Stimulated activated CD8-positive, alpha-beta memory T cell treated with anti-CD3 and anti-CD28 coated beads, Interleukin-15, amount 100 ng/mL, for 48 hours (primary cell): ENCODE measurements around the gene CAPN15.
A peak's percentile ranks its signal among the peaks of the same experiment; 100 is the strongest.

Experiments
- DNase-seq, 2 donors: peaks; one replicate each; pipeline ENCODE4 v3.0.0-alpha.2; 2020; ENCODE audit warnings: low read depth in 2 of 2

CAPN15 gene

DNA sequence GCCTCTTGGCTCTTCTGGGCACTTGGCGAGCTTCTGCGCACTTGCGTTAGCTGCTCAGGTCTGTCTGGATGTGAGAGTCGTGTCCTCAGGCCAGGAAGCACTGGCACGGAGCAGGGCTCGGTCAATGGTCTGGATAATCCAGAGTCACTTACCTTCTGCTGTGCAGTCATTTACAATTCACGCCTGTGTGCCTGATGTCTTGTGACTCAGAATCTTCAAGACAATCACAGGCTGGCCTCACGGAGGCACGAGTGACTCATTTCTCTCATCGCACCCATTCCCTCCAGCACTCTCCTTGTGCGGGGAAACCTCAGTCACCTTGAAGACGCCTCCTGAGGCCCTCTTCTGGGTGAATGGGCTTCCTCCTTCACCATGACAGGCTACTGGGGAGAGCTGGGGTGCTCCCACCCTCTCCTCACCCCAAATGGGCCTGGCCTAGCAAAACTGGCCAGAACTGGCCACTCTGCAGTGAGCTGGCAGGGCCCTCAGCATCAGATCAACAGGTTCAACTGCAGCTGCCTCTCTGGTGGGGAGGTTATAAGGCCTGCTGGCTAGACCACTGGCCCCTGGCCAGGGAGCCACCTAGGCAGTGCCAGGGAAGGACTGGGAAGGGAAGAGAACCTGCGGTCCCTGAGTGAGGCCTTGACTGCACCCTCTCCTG lies 1.9 kb upstream of the CAPN15 start:
- peak; percentile 74 to 77 for DNase-seq

DNA sequence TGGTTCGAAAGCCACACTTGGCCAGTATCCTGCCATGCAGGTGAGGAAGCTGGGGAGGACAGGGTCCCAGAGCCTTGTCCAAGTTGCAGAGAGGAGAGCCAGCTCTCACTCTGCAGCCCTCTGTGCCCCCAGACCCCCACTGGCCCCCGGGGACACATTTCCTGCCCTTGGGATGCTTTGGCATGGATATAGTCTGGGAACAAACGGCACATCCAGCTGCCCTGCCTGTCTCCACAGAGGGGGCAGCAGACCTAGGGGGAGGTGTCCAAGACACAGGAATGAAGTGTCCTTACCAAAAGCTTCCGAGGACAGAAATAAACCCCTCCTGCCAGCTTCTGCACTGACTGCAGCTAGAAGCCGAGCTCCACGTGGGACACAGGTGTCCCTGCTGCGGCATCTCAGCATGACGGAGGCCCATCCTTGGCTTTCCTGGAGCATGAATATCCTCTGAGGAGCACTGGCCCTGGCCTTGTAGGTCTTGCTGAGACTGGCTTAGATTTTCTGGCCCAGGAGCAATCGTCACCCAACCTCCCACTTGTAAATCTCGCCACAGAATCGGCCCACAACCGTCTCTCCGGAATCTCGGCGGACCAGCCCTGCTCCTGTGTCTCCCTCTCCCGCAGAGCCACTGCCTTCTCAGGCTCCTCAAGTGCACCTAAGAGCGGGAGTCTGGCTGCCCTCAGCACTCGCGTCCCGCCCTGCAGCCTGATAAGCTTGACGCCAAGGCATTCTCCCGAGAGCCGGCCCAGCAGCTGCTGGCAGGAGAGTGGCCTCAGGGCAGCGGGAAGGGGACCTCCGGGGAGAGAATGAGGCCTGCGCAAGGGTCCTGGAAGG lies 1.1 kb upstream of the CAPN15 start:
- DNase-seq = no peak

DNA sequence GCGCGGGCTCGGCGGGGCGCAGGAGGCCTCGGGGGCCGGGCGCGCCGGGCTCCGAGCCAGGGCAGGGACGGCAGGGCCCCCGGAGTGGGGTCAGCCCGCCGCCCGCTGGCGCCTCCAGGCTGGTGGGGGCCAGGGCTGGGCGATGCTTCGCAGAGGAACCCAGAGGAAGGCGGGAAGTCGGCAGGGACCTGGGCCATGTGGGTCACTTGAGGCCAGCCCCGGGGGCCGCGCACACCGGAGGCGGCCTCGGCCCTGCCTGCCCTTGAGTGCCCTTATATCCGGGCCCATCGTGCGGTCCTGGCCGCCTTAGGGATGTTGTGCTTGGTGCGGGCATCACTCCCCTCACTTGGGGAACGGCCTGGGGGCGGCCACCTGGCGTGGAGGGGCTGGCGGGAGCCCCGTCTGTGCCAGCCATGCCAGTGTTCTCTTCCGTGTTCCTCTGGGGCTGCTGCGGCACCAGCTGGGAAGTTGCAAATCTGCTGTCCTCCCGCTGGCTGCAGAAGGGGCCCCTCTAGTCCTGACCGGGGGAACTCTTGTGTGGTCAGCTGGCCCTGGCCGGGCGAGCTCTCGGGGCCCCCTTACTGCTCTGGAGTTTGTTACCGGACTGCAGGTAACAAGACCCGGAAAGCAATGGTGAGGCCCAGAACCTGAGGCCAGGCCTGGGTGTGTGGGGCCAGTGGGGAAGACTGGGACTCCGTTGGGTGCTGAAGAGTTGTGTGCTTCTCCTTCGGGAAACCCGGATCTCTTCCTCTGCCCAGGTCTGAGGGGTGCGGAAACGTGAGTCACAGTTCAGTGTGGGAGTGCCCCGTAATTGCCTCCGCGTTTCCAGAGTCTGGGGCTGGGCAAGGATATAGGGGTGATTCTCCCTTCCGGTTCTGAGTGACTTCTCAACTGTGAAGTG lies 849 bp downstream of the CAPN15 start:
- DNase-seq = peak in 1 of 2 donors; percentile 44

DNA sequence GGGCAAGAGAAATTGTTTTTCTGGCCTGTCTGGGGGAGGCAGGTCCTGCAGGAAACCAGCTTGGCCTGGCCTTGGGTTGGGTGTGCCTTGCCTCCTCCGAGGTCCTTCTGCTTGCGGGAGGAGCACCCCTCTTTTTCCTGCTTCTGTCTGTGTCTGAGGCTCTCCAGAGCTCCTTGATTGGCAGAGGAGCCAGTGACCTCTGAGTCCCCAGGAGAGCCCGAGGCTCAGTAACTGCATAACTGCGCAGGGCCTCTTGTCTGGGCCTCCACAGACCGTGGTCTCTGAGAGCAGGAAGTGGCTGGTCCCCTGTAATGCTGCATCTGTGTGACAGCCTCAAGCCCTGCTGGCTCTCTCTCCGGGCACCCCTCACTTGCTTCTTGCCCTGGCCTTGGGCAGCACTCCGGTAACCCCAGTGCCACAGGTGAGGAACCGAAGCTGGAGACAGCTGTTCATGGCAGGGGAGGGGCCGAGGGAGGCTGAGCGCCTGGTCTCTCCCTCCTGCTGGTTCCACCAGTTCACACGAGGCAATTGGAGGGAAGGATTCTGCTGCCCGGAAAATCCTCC lies 1.6 kb downstream of the CAPN15 start:
- DNase-seq = no peak

DNA sequence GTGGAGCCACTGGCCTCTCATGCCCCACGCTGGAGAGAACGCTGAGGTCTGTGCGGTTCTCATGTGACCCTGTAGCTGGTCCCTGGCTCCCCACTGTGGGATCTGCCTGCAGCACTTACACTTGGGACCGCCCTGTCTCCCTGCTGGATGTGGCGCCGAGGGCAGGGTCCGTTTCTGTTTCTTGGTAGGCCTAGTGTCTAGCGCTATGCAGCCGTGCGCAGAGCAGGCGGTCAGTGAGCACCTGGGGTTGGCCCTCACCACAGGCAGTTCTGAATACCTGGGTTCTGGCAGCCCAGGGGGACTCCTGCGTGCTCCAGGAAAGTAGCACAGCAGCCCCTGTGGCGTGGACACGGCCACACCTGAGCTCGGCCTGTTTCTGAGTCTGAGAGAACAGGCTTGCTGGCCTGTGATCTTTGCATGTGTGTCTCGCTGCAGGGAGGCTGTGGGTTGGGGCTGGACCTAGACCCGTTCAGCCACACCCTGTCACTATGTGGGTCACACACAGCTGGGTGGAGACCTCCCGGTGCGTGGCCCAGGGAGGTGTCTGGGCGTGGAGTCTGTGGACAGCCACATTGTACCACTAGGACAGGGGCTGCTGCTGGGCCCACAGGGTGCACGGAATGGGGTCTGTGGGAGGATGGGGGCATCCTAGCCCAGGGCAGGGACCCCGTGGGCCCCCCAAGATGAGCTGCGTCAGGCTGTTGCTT lies 2.8 kb downstream of the CAPN15 start:
- no peak for DNase-seq

DNA sequence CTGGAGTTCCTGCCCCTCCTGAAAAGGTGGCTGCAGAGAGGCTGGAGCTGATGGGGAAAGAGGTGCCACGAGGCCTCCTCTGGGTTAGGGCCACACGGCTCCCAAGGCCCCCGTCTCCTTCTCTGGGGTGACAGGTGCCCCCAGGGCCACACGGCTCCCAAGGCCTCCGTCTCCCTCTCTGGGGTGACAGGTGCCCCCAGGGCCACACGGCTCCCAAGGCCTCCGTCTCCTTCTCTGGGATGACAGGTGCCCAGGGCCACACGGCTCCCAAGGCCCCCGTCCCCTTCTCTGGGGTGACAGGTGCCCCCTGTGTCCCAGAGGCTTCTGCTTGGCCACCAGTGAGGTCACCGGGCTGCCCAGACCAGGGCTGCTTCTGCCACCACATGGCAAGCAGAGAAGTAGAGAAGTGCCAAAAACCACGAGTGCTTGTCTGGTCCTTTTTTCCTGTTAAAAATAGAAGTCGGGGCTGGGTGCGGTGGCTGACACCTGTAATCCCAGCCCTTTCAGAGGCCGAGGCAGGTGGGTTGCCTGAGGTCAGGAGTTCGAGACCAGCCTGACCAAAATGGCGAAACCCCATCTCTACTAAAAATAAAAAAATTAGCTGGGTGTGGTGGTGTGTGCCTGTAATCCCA lies 4.1 kb downstream of the CAPN15 start:
- DNase-seq = no peak

DNA sequence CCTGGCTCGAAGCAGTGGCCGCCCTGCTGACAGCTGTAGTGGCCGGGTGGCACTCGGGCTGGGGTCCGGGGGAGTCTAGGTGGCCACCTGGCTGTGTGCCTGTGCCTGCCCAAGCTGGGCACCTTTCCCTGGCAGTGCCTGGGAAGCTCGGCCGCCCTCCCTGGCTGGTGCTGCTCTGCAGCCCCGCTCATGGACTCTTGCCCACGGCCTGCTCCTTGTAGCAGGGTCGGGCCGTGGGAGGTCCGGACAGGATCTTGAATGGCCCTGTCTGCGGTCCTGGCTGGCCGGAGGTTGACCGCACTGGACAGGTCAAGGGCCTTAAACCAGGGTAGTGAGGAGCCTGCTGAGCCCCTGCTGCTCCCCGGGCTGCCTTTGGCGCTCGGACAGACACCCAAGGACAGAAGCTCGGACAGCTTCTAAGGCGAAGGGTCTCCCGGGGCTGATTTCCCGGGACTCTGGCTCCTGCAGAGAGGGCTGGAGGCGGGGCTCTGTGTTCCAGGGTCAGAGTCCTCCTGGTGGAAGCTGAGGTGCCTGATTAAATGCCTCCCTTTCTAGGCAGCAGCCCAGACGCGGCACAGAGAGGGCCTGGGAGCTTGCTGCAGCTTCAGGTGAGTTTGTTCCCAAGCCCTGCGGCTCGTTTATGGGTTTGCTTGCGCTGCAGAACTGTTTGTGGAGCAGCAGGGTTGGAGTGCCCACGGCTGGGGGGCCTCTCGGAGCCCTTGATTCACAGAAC lies 6.0 kb downstream of the CAPN15 start:
- no peak for DNase-seq

DNA sequence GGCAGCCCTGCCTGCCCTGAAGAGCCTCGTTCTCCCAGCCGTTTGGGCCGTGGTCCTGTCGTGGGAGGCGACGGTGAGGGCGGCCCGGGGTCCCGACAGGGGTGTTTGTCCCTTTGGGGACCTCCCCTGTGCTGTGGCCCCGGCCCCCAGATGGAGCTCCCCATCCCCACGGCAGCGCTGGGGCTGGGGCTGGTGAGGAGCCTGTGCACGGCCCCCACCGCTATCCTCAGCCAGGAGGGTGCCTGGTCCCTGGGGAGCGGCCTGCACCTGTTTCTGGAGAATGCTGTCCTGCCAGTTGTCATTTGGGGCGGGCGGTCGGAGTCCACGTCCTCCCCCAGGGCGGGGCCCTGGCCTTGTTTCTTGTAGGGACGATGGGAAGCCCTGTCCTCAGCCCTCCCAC lies 6.6 kb downstream of the CAPN15 start:
- no peak for DNase-seq

DNA sequence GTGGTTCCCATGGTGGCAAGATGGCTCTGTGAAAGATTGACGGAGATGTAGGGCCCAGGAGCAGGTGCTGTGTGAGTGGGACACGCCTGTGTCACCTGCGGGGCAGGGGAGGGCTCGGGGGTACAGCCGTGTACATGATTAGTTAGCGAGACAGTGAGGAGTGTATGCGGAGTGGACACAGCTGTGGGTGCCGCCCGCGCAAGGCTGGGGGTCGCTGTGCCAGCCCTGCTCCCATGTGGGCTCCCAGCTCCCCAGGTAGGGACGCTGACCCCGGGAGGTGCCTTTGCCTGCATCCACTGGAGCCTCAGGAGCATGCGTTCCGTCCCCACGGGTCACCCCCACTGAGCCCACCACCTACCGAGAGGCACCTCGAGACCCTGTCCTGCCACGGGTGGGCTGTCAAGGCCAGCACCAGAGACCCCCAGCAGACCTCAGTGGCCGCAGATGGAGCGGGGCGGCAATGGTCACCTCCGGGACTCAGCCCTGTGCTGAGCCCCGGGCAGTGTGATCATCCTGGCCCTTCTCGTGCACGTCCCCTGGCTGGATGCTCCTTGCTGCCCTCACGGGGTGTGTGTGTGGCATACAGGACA lies 7.4 kb downstream of the CAPN15 start:
- DNase-seq = no peak

DNA sequence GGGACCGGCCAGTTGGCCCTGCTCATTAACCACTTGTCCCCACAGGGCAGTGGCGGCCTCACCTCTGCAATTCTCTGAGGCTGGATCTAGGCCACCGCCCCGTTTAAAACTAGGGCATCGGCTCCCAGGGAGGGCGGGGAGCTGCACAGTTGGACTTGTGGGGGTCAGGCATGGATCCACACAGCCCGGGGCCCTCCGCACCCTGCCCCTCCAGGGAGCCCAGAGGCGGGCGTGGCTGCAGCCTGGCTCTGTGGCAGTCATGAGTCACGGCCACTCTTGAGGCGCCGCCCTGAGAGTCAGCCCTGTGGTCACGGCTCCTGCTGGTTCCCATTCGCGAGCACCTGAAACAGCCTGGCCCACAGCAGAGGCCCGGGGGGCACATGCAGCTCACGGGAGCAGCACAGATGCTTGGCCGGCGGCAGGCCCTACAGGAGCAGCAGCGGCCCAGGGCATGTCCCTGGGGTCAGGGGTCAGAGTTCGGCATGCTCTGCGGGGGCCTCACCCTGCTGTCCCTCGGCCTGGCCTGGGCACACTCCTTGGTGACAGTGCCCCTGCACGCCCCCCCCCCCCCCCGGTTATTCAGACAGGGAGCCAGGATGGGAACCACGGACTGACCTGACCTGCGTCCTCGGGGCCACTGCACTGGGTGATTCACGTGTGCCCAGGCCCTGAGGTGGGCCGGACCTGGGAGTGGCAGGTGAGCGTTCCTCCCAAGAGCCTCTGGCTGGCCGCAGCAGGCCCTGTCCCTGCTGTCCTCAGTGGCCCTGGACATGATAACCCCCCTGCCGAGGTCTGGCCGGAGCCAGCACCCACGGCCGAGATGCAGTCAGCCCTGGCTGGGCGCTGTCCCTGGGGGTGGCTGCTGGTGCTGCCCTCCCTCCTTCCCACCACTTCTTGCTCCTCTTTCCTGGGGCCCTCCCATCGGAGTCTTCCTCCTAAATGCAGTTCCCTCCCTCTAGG lies 8.2 kb downstream of the CAPN15 start:
- DNase-seq = no peak

DNA sequence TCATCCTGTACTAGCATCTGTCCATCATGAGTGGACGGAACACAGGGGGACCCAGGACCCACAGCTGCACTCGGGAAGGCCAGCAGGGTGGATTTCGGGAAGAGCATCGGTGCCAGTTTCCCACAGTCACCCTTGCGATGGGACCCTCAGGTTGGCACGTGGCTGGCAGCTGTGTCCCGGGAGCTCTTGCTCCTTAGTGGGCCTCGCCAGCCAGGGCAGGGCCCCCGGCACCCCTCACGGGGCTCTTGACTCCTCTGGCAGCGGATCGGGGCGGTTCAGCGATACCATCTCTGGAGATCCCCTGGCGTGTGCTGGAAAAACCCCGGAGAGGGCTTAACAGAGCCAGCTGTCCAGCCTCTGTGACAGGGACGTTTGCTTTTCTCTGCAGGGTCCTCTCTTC lies 9.2 kb downstream of the CAPN15 start:
- DNase-seq = no peak

DNA sequence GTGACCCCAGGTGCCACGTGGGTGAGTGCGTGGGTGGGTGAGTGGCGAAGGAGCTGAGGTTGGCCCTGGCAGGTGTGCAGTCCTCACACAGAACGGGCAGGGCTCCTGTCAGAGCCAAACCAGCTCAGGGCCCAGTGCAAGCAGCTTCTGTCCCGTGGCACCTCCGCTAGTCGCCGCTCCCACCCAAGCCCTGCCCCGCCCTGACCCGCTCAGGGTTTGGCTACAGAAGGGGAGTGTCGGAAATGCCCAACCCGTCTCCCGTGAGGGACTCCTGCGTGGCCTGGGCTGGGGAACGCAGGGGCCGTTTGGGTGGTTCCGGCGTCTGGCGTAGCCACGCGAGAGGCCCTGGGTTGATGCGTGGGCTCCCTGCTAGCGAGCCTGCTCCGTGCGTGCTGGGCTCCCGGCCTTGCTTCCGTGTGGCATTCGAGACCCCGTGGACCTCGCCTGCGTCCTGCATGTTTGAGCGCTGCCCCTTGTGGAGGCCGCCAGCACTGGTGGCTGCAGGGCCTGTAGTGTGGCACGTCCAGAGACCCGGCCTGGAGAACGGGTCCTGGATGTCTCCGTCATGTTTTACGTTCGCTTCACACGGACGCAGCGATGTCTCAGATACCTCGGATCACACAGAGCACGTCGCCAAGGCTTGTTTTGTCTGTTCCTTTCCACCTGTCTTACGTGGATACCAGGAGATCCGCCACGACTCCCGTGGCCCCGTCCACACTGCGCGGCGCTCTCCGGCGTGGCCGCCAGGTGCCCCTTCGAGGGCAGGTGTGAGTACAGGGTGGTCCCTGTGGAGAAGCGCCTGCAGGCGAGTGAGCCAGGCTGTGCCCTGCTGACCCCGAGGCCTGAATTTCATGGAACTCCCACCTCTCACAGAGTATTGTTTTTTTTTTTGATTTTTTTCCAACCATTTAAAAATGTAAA lies 10.2 kb downstream of the CAPN15 start:
- DNase-seq = no peak

DNA sequence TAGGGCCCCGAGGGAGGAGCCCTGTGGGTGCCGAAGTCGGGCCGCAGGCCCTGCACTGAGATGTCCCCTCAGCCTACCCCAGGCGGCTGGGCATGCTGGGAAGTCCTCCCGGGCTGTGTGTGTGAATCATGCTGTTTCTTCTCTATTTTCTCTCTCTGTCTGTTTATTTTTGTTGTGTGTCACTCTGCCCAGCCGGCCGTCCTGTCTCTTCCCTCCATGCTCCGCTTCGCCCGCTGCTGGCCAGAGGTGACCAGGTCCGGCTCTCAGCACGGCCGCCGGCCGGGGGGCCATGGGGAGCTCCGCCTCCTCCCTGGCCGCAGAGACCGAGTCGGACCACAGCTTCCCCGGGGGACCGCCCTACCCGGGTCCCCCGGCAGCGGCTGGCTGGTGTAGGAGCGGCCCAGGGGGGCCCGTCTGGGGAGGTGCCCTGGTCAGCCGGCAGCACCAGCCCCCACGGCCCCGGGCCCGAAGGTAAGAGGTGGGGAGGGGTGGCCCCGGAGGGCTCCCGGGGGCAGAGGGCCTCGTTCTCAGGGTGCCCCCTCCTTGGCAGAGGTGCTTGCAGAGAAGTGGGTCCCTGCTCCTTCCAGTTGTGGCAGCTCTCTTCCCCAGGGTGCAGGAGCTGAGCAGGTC lies 12.5 kb downstream of the CAPN15 start:
- DNase-seq = no peak

DNA sequence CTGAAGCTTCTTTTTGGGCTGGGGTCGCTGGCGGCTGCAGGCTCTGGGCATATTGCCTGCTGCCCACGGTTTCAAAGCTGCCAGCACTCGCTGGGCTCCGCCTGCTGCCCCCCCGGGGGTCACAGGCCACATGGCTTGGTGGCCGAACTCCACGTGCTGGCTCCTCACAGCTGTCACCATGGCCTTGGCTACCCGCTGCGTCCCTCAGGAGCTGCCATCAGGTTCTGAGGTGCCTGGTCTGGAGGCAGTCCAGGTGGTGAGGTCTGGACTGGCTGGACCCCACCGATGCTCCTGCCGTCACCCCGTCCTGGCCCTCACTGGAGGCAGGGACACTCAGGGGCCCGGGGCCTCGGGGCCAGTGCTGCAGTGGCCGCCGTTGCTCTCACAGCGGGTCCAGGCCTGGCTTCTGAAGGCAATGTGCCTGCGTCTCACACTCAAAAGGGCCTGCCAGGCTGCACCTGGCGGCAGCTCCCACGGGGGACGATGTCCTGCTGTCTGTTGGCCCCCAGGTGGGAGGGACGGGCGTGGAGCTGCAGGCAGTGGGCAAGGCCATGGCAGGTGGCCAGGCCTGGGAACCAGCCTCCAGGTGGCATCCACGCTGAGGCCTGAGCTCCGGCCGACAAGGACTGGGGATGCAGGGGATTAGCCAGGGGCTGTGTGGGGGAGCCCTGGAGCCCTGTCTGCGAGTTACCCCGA lies 13.3 kb downstream of the CAPN15 start:
- no peak for DNase-seq

DNA sequence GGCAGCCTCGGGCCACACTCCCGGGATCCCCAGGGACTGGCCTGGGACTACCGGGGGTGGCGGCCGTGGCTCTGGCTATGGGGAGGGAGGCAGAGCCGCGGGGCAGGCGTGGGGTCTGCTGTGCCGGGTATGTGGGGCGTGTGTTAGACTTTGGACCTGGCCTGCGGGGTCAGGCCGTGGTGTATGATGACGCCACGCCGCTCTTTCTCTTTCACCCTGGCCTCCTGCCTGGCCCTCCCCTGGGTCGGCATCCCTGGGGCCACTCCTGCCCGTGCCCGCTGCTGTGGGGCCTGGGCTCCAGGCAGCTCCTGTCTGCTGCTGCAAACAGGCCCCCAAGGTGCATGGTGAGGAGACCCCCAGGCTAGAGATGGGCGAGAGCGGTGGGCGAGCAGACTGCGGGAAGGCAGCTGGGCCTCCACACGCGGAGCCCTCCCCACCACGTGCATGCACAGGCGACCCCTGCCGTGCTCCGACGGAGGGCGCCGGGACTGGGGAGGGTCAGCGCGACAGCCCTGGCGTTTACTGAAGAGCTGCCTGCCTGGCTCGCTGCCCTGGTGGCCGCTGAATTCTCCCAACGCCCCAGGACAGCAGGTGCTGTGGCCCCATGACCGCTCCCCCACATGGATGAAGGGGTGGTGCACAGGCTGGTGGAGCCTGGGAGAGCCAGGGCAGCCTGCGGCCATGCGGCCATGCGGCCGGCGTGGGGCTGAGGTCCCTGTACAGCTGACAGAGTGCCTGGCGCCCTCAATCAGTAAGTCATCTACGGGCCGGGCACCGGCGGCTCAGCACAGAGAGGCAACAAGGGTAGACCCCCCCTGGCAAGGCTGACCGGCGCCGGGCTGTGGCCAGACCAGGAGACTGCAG lies 16.0 kb downstream of the CAPN15 start:
- no peak for DNase-seq

DNA sequence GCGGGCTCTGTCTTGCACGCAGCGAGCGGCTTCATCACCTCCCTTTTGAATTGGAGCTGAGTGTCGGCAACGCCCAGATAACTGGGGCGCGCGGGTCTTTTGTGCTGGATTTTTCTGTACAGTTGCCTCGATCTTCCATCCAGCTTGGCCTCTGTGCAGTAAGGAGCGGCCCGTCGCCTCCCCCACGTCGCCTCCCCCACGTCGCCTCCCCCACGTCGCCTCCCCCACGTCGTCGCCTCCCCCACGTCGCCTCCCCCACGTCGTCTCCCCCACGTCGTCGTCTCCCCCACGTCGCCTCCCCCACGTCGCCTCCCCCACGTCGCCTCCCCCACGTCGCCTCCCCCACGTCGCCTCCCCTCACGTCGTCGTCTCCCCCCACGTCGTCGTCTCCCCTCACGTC lies 17.0 kb downstream of the CAPN15 start:
- no peak for DNase-seq
